Peyer's patch (tissue), 4 donors: ENCODE data around the gene KRTAP5-7. TPM values are rescaled to one million over a fixed set of nuclear protein-coding genes. Genes with fewer than 3 reads are reported as not detected.

Experiments
- DNase-seq, 3 donors: peaks; one replicate each; pipeline ENCODE4 v3.0.0-alpha.2; 2017 to 2019
- H3K27ac ChIP-seq, 4 donors: fragments of 200-600 bp; sonication (generic); one replicate each; pipeline ENCODE4 v1.5.1; 2016 to 2019
- H3K27me3 ChIP-seq, 2 donors: fragments of 200-600 bp; sonication (generic); one replicate each; pipeline ENCODE4 v1.5.1; 2019
- H3K36me3 ChIP-seq, 3 donors: fragments of 200-600 bp; sonication (generic); one replicate each; pipeline ENCODE4 v1.5.1; 2016 to 2019
- H3K4me1 ChIP-seq, 4 donors: fragments of 200-600 bp; sonication (generic); one replicate each; pipeline ENCODE4 v1.5.1; 2016 to 2019
- H3K4me3 ChIP-seq, 4 donors: fragments of 200-600 bp; sonication (generic); 1 replicate in 3 of 4; 2 replicates in 1 of 4; pipeline ENCODE4 v1.5.1; 2016 to 2019; ENCODE audit warnings: mild to moderate bottlenecking in 1 of 4
- H3K9me3 ChIP-seq, 4 donors: fragments of 200-600 bp; sonication (generic); one replicate each; pipeline ENCODE4 v1.5.1; 2016 to 2019; ENCODE audit warnings: mild to moderate bottlenecking in 1 of 4
- CTCF ChIP-seq, 6 experiments: fragments of 450-650 bp in 4 of 6; fragments of 200-600 bp in 2 of 6; sonication (generic) in 1 of 6; IDR thresholded peaks; one replicate each; pipeline ENCODE4 v1.5.1; 2017 to 2019; ENCODE audit warnings: antibody characterized with exemption in 6 of 6, mild to moderate bottlenecking in 3 of 6, moderate library complexity in 1 of 6
- POLR2A ChIP-seq, 2 donors: fragments of 450-650 bp; IDR thresholded peaks; one replicate each; pipeline ENCODE4 v1.5.1; 2017; ENCODE audit warnings: antibody characterized with exemption in 2 of 2, mild to moderate bottlenecking in 2 of 2, moderate library complexity in 2 of 2
- total RNA-seq, 4 donors: library from RNA; depleted of rRNA; stranded (reverse); fragments of >200 nt; gene quantifications; one replicate each; pipeline ENCODE4 v1.1.0, GENCODE V29; 2016

Gene KRTAP5-7
- total RNA-seq, 4 donors from 2014 or later, result 2.7 TPM; not detected in 3

DNA sequence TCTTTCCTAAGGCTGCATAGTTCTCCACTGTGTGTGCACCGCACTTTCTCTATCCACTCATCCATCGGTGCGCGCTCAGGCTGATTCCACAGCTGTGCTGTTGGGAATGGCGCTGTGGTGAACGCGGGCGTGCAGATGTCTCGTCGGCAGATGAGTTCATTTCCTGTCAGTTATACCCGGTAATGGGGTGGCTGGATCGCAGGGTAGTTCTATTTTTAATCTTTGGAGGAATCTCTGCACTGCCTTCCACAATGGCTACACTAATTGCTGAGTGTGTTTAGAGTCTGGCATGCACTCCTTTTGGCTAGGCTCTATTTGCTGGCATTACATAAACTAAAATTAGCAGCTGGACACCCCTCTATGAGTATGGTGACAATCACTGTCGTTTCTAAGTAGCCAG lies 27.9 kb upstream of the KRTAP5-7 start:
- no peaks in the 10 kb centered on the region for H3K9me3 ChIP-seq
- no peak for DNase-seq
- H3K27me3 ChIP-seq, result no peaks in the 10 kb centered on the region
- TF ChIP-seq CTCF (IDR thresholded peaks at IDR 0.05) (no peak), POLR2A (IDR thresholded peaks at IDR 0.05) (no peak)
- H3K27ac ChIP-seq, result no peak overlapping the region
- peaks cover 0 to 90% (median 0%) of the 10 kb centered on the region in 3 donors for H3K36me3 ChIP-seq
- H3K4me3 ChIP-seq, result no peak overlapping the region
- no peaks in the 10 kb centered on the region for H3K4me1 ChIP-seq

DNA sequence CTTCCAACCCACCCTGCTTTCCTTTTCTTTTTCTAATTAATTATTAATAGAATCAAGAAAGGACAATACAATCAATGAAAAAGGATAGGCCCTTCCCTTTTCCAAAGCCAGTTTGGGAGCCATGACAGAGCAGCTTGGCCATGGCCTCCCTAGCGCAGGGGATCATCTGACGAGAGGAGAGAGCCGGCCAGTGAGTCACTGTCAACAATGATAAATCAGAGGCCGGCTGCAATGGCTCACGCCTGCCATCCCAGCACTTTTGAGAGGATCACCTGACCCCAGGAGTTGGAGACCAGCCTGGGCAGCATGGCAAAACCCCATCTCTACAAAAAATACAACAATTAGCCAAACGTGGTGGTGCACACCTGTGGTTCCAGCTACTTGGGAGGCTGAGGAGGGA lies 27.5 kb upstream of the KRTAP5-7 start:
- Histone ChIP-seq H3K4me1 (no peaks in the 10 kb centered on the region), H3K27ac (no peak overlapping the region), H3K36me3 (peaks cover 0 to 90% (median 0%) of the 10 kb centered on the region in 3 donors), H3K9me3 (no peaks in the 10 kb centered on the region), H3K4me3 (no peak overlapping the region), H3K27me3 (no peaks in the 10 kb centered on the region)
- no peak for TF ChIP-seq CTCF (IDR thresholded peaks at IDR 0.05)
- no peak for TF ChIP-seq POLR2A (IDR thresholded peaks at IDR 0.05)
- no peak for DNase-seq

DNA sequence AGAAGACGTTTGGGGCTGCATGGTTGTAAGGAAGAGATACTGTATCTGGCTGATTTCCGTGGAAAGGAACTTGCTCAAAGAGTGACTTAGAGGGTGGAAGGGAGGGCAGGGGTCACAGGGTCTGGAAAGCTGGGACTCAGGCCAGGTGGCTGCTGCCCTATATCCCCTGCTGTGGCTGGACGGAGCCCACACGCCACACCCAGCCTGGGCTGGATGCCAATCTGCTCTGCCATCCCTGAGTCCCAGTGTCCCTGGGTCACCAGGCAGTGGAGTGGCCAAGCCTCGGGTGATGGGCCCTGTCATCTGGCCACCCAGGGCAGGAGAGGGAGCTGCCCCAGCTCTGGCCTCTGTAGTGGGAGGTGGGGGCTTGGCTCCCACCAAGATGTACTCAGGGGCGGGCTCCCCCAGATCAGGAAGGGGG lies 26.5 kb upstream of the KRTAP5-7 start:
- no peak for TF ChIP-seq POLR2A (IDR thresholded peaks at IDR 0.05)
- no peak for TF ChIP-seq CTCF (IDR thresholded peaks at IDR 0.05)
- H3K4me1 ChIP-seq, result no peaks in the 10 kb centered on the region
- DNase-seq, result no peak
- no peaks in the 10 kb centered on the region for H3K27me3 ChIP-seq
- H3K27ac ChIP-seq, result no peak overlapping the region
- H3K36me3 ChIP-seq, result peaks cover 0 to 90% (median 0%) of the 10 kb centered on the region in 3 donors
- no peaks in the 10 kb centered on the region for H3K9me3 ChIP-seq
- no peak overlapping the region for H3K4me3 ChIP-seq

DNA sequence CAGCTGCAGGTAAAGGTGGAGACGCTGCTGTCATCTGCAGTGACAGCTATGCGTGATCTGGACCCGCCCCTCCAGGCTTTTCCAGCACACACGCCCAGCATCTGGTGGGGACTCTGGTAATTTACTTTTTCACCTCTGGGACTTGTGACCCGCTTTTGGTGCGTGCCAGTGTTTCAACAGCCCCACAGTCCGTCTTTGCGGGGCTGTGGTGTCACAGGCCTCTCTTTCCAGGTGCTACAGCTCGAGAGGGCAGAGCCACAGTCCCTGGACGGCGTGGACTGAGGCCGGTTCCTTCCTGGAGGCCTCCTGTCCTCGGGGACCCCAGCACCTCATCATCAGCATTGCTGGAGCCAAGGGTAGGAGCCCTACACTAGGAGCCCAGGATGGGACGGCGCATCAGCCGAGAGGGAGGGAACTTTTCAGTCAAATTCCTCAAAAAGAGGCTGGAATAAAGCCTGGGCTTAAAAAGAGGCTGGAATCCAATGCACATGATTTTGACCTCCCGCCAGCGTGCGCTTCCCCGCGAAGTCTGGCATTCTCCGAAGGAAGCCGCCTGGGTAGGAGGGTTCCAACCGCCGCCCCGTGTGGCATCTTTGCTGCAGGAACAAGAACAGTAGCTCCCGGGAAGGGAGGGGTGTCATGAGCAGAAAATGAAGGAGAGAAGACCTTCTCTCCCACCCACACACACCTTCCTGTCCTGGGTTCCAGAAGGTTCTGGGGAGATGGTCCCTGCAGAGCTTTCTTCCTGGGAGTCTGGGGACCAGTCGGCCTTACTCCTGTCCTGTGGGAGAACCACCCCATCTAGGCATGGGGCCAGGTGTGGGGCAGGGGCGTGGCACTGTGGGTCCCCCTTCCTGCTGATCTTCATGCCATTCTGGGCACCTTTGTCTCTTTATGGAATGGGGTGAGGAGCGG lies 25.7 kb upstream of the KRTAP5-7 start:
- H3K4me3 ChIP-seq, result no peak overlapping the region
- no peaks in the 10 kb centered on the region for H3K9me3 ChIP-seq
- no peak overlapping the region for H3K27ac ChIP-seq
- no peaks in the 10 kb centered on the region for H3K27me3 ChIP-seq
- no peak for DNase-seq
- peaks cover 0 to 89% (median 0%) of the 10 kb centered on the region in 3 donors for H3K36me3 ChIP-seq
- TF ChIP-seq CTCF (IDR thresholded peaks at IDR 0.05) (no peak), POLR2A (IDR thresholded peaks at IDR 0.05) (no peak)
- no peaks in the 10 kb centered on the region for H3K4me1 ChIP-seq

GRCh38 chr11:71502026-71502425 lies 25.0 kb upstream of the KRTAP5-7 start:
- TF ChIP-seq POLR2A (IDR thresholded peaks at IDR 0.05) (no peak), CTCF (IDR thresholded peaks at IDR 0.05) (no peak)
- DNase-seq, result no peak
- Histone ChIP-seq H3K27me3 (no peaks in the 10 kb centered on the region), H3K4me3 (no peak overlapping the region), H3K36me3 (peaks cover 0 to 83% (median 0%) of the 10 kb centered on the region in 3 donors), H3K9me3 (no peaks in the 10 kb centered on the region), H3K4me1 (no peaks in the 10 kb centered on the region), H3K27ac (no peak overlapping the region)
